Measurements from ENCODE around the gene ASB1. TPM values are rescaled to one million over a fixed set of nuclear protein-coding genes. Genes with fewer than 3 reads are reported as not detected.

Gene ASB1
- total and polyA plus RNA-seq, 4 donors, result 22.1 to 41.9 (median 37.5) TPM

GRCh38 chr2:238473014-238473413, 46.3 kb downstream of the ASB1 start:
- no peak overlapping the region for H3K27ac ChIP-seq (ENCODE audit: low read depth, low read length)

GRCh38 chr2:238473523-238473922, 46.8 kb downstream of the ASB1 start:
- H3K4me3 ChIP-seq (ENCODE audit: low read depth, low read length), result no peak overlapping the region
- DNase-seq (ENCODE audit: low read depth in 4 of 6, low spot score in 6 of 6), result no peak
- no peaks in the 10 kb centered on the region for H3K36me3 ChIP-seq (ENCODE audit: control insufficient read depth, insufficient read depth, low read length)
- WGBS (ENCODE audit: insufficient coverage), result no CpG with 5 or more reads among the region's 1 CpG
- H3K27ac ChIP-seq (ENCODE audit: low read depth, low read length), result no peak overlapping the region
- H3K9me3 ChIP-seq (ENCODE audit: control insufficient read depth, insufficient read depth, low read length), result peaks cover 13% of the 10 kb centered on the region
- no peaks in the 10 kb centered on the region for H3K4me1 ChIP-seq (ENCODE audit: control insufficient read depth, insufficient read depth, low read length)
- H3K27me3 ChIP-seq (ENCODE audit: control insufficient read depth, insufficient read depth, low read length), result no peaks in the 10 kb centered on the region

More at GRCh38 chr2:238473014-238473413, 46.3 kb downstream of the ASB1 start:
- 100% methylated on average over 2 of the region's 4 CpGs for WGBS (ENCODE audit: insufficient coverage)
- H3K4me1 ChIP-seq (ENCODE audit: control insufficient read depth, insufficient read depth, low read length), result no peaks in the 10 kb centered on the region
- H3K27me3 ChIP-seq (ENCODE audit: control insufficient read depth, insufficient read depth, low read length), result no peaks in the 10 kb centered on the region
- H3K4me3 ChIP-seq (ENCODE audit: low read depth, low read length), result no peak overlapping the region
- H3K36me3 ChIP-seq (ENCODE audit: control insufficient read depth, insufficient read depth, low read length), result no peaks in the 10 kb centered on the region
- no peak for DNase-seq (ENCODE audit: low read depth in 4 of 6, low spot score in 6 of 6)
- peaks cover 13% of the 10 kb centered on the region for H3K9me3 ChIP-seq (ENCODE audit: control insufficient read depth, insufficient read depth, low read length)

- Histone ChIP-seq H3K9me3 (ENCODE audit: control insufficient read depth, insufficient read depth, low read length) (peaks cover 11% of the 10 kb centered on the region), H3K4me3 (ENCODE audit: low read depth, low read length) (no peak overlapping the region), H3K27ac (ENCODE audit: low read depth, low read length) (no peak overlapping the region), H3K27me3 (ENCODE audit: control insufficient read depth, insufficient read depth, low read length) (no peaks in the 10 kb centered on the region), H3K36me3 (ENCODE audit: control insufficient read depth, insufficient read depth, low read length) (no peaks in the 10 kb centered on the region), H3K4me1 (ENCODE audit: control insufficient read depth, insufficient read depth, low read length) (no peaks in the 10 kb centered on the region)
- DNase-seq (ENCODE audit: low read depth in 4 of 6, low spot score in 6 of 6), result no peak
- WGBS (ENCODE audit: insufficient coverage), result 93% methylated on average over 1 of the region's 1 CpG
These were observed 48.3 kb downstream of the ASB1 start for GRCh38 chr2:238475034-238475433.

GRCh38 chr2:238475566-238475965, 48.8 kb downstream of the ASB1 start:
- no peak overlapping the region for H3K27ac ChIP-seq (ENCODE audit: low read depth, low read length)
- no peak overlapping the region for H3K4me3 ChIP-seq (ENCODE audit: low read depth, low read length)
- H3K36me3 ChIP-seq (ENCODE audit: control insufficient read depth, insufficient read depth, low read length), result no peaks in the 10 kb centered on the region
- DNase-seq (ENCODE audit: low read depth in 4 of 6, low spot score in 6 of 6), result no peak
- no CpG with 5 or more reads among the region's 1 CpG for WGBS (ENCODE audit: insufficient coverage)
- peaks cover 11% of the 10 kb centered on the region for H3K9me3 ChIP-seq (ENCODE audit: control insufficient read depth, insufficient read depth, low read length)
- H3K4me1 ChIP-seq (ENCODE audit: control insufficient read depth, insufficient read depth, low read length), result no peaks in the 10 kb centered on the region
- no peaks in the 10 kb centered on the region for H3K27me3 ChIP-seq (ENCODE audit: control insufficient read depth, insufficient read depth, low read length)

- Histone ChIP-seq H3K4me1 (ENCODE audit: control insufficient read depth, insufficient read depth, low read length) (no peaks in the 10 kb centered on the region), H3K36me3 (ENCODE audit: control insufficient read depth, insufficient read depth, low read length) (no peaks in the 10 kb centered on the region), H3K9me3 (ENCODE audit: control insufficient read depth, insufficient read depth, low read length) (peaks cover 11% of the 10 kb centered on the region), H3K27ac (ENCODE audit: low read depth, low read length) (no peak overlapping the region), H3K4me3 (ENCODE audit: low read depth, low read length) (no peak overlapping the region), H3K27me3 (ENCODE audit: control insufficient read depth, insufficient read depth, low read length) (no peaks in the 10 kb centered on the region)
- DNase-seq (ENCODE audit: low read depth in 4 of 6, low spot score in 6 of 6), result no peak
- 77% methylated on average over 5 of the region's 5 CpGs for WGBS (ENCODE audit: insufficient coverage)
These were observed 49.5 kb downstream of the ASB1 start for GRCh38 chr2:238476258-238476657.

GRCh38 chr2:238478216-238478615, 51.5 kb downstream of the ASB1 start:
- Histone ChIP-seq H3K9me3 (ENCODE audit: control insufficient read depth, insufficient read depth, low read length) (peaks cover 7% of the 10 kb centered on the region), H3K36me3 (ENCODE audit: control insufficient read depth, insufficient read depth, low read length) (no peaks in the 10 kb centered on the region), H3K4me1 (ENCODE audit: control insufficient read depth, insufficient read depth, low read length) (no peaks in the 10 kb centered on the region), H3K27ac (ENCODE audit: low read depth, low read length) (no peak overlapping the region), H3K27me3 (ENCODE audit: control insufficient read depth, insufficient read depth, low read length) (no peaks in the 10 kb centered on the region), H3K4me3 (ENCODE audit: low read depth, low read length) (no peak overlapping the region)
- DNase-seq (ENCODE audit: low read depth in 4 of 6, low spot score in 6 of 6), result no peak
- 100% methylated on average over 1 of the region's 4 CpGs for WGBS (ENCODE audit: insufficient coverage)

- peaks cover 2% of the 10 kb centered on the region for H3K9me3 ChIP-seq (ENCODE audit: control insufficient read depth, insufficient read depth, low read length)
- H3K4me3 ChIP-seq (ENCODE audit: low read depth, low read length), result no peak overlapping the region
- H3K27me3 ChIP-seq (ENCODE audit: control insufficient read depth, insufficient read depth, low read length), result no peaks in the 10 kb centered on the region
- H3K27ac ChIP-seq (ENCODE audit: low read depth, low read length), result no peak overlapping the region
- no CpG with 5 or more reads among the region's 1 CpG for WGBS (ENCODE audit: insufficient coverage)
- peaks cover under 1% of the 10 kb centered on the region for H3K36me3 ChIP-seq (ENCODE audit: control insufficient read depth, insufficient read depth, low read length)
- no peaks in the 10 kb centered on the region for H3K4me1 ChIP-seq (ENCODE audit: control insufficient read depth, insufficient read depth, low read length)
- DNase-seq (ENCODE audit: low read depth in 4 of 6, low spot score in 6 of 6), result no peak
These were observed 53.1 kb downstream of the ASB1 start for GRCh38 chr2:238479847-238480246.

GRCh38 chr2:238483021-238483420, 56.3 kb downstream of the ASB1 start:
- DNase-seq (ENCODE audit: low read depth in 4 of 6, low spot score in 6 of 6), result no peak
- Histone ChIP-seq H3K9me3 (ENCODE audit: control insufficient read depth, insufficient read depth, low read length) (peaks cover under 1% of the 10 kb centered on the region), H3K36me3 (ENCODE audit: control insufficient read depth, insufficient read depth, low read length) (peaks cover 20% of the 10 kb centered on the region), H3K4me3 (ENCODE audit: low read depth, low read length) (no peak overlapping the region), H3K27me3 (ENCODE audit: control insufficient read depth, insufficient read depth, low read length) (no peaks in the 10 kb centered on the region), H3K27ac (ENCODE audit: low read depth, low read length) (no peak overlapping the region), H3K4me1 (ENCODE audit: control insufficient read depth, insufficient read depth, low read length) (no peaks in the 10 kb centered on the region)
- 91% methylated on average over 4 of the region's 6 CpGs for WGBS (ENCODE audit: insufficient coverage)

GRCh38 chr2:238483656-238484055, 56.9 kb downstream of the ASB1 start:
- no peaks in the 10 kb centered on the region for H3K9me3 ChIP-seq (ENCODE audit: control insufficient read depth, insufficient read depth, low read length)
- H3K36me3 ChIP-seq (ENCODE audit: control insufficient read depth, insufficient read depth, low read length), result peaks cover 20% of the 10 kb centered on the region
- 100% methylated on average over 1 of the region's 8 CpGs for WGBS (ENCODE audit: insufficient coverage)
- no peak for DNase-seq (ENCODE audit: low read depth in 4 of 6, low spot score in 6 of 6)
- H3K27me3 ChIP-seq (ENCODE audit: control insufficient read depth, insufficient read depth, low read length), result no peaks in the 10 kb centered on the region
- H3K4me3 ChIP-seq (ENCODE audit: low read depth, low read length), result no peak overlapping the region
- no peak overlapping the region for H3K27ac ChIP-seq (ENCODE audit: low read depth, low read length)
- no peaks in the 10 kb centered on the region for H3K4me1 ChIP-seq (ENCODE audit: control insufficient read depth, insufficient read depth, low read length)

GRCh38 chr2:238484522-238485452, 58.1 kb downstream of the ASB1 start:
- no peak overlapping the region for H3K27ac ChIP-seq (ENCODE audit: low read depth, low read length)
- no peaks in the 10 kb centered on the region for H3K4me1 ChIP-seq (ENCODE audit: control insufficient read depth, insufficient read depth, low read length)
- no peaks in the 10 kb centered on the region for H3K27me3 ChIP-seq (ENCODE audit: control insufficient read depth, insufficient read depth, low read length)
- no peak overlapping the region for H3K4me3 ChIP-seq (ENCODE audit: low read depth, low read length)
- H3K9me3 ChIP-seq (ENCODE audit: control insufficient read depth, insufficient read depth, low read length), result no peaks in the 10 kb centered on the region
- no peak for DNase-seq (ENCODE audit: low read depth in 4 of 6, low spot score in 6 of 6)
- H3K36me3 ChIP-seq (ENCODE audit: control insufficient read depth, insufficient read depth, low read length), result peaks cover 20% of the 10 kb centered on the region
- 87% methylated on average over 19 of the region's 23 CpGs for WGBS (ENCODE audit: insufficient coverage)
